Activated T-cell treated with anti-CD3 and anti-CD28 coated beads, Interleukin-2, amount 50 U/mL, for 48 hours (primary cell): ENCODE results near the gene MYO15B.

Experiments
- DNase-seq, 2 experiments: peaks; one replicate each; pipeline ENCODE4 v3.0.0-alpha.2; 2020

Gene MYO15B

DNA sequence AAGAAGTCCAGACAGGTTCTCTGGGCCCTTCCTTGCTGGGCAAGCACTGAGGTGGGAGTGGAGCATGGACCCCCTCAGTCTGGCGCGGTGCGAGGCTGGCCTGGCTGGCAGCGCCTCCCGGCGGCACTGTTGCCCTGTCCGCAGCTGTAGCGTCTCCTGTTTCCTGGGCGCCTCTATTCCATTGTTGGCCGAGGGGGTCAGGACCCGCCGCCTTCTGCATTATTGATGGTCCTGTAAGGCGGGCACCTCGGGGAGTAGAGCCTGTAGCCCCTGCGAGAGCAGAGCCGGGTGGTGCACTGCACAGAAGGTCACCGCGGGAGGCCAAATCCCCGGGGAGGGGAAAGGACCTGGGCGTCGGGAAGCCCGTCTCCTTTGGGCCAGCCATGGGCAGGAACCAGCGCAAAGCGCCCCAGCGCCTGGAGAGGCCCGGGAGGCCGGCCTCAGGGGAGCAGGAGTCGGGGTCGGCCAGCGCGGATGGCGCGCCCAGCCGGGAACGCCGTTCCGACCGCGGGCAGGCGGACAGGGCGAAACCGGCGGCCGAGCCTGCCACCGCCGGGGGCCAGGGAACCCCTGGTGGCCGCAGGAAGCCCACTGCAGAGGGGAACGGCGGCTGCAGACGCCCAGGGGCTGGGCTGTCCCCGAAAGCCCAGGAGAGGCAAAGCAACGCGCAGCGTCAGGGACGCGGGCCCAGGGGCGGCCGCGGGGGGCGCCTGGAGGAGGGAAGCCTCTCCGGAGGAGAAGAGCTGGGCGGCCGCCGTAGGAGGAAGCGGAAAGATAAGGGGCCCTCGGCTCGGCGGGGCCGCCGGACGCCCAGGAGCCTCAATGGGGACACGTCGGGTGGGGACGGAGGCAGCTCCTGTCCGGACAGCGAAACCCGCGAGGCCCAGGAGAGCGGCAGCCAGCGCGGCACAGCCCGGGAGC is at the start of gene MYO15B:
Gene MYO15B (plus strand): TSS at position 126 of the 921 bp plus-strand sequence. CDS start 258 bp downstream, at position 384.
- peak; percentile 73 to 78 for DNase-seq

DNA sequence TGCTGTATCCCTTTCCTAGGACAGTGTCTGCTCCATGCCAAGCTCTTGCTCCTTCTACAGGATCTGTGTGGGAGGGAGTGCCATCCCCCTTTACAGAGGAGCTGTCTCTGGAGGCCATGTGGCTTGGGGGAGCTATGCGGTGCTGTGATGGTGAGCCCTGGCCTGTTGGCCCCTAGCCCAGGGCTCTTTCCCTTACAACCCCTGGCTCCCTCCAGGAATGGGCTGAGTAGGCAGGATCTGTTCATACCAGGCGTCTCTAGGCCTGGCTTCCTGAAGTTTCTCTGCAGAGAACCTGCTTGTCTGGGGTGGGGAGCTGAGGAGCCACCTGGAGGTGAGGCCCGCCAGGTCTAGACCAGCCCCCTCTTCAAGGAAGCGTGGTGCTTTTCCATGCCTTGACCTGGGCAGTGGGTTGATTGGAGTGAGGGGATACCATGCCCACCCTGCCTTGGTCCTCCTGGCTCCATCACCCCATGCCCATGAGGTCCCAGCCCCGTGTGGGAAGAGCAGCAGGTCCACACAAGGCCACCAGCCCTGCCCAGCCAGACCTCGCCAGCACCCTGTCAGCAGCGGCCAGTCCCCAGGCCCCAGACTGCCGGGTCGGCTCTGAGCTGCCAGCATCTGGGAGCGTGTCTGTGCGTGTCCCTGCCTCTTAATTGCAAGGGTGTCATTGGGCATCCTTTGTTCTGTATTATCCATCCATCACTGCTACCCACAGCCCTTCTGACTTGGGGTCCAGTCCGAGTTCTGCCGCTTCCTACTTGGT is 47.5 kb upstream of the MYO15B start:
- no peak for DNase-seq

DNA sequence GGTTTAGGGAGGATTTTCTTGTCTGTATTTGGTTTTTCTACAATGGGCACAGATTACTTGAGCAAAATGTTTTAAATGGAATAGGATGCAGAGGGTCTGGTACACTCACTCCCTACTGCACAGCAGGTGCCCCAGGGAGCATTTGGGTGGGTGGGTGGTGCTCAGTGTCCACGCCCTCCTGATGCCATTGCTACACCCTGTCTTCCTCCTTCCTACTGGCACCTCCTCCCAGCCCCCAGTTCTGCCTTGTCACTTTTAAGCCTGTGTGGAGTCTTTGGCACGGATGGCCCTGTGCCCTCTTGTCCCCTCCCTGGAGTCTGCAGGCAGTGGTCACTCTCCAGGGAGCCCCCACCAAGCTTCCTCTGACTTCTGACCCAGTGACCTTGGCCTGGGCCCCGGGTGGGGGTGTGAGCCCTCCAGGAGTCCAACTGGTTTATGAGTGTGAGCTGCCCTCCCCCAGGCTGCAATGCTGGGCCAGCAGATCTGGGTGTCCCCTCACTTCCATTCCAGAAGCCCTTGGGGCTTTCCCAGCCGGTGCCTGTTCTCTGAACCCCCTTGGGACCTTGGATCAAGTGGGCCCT is 46.6 kb upstream of the MYO15B start:
- DNase-seq: no peak

DNA sequence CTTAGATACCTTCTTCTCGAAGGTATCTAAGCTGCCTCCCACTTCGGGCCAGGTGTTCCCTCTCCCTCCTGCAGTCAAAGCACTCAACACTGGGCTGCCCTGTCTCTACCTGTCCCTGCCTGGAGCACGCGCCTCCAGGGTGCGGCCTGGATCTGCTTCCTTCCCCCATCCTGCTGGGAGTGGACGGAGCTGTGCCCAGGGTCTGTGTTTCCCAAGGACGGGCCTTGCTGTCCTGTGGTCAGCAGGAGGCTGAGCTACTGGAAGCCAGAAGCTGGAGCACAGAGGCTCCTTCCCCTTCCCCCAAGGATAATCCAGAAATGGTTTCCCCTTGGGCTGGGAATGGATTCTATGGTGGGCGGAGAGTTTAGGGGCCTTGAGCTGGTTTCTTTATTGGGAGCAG is 45.4 kb upstream of the MYO15B start:
- no peak for DNase-seq

DNA sequence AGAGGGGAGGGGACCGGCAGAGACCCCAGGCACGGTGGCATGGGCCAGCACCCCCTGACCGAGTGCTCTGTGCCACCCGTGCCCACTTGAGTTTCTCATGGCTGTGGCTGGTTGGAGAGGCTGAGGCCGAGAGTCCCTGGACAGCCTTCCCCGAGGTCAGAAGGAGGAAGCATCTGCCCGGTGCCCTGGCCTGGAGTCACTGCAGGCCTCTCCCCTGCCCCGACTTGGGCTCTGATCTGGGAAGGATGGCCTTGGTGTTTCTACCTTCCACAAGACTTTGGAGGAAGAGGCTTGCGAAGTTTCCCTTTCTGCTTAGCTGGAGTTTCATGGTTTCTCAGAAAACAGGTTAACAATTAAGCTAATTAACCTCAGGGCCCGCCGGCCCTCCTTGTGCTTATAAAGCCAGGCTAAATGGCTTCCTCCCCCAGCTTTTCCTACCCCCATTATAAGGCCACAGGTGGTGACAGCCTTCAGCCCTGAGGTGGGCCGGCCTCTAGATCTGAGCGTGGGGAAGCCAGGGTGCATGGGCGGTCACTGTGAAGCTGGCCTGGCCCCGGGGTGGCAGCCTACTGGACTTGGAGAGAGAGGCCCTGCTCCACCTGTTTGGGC is 44.8 kb upstream of the MYO15B start:
- no peak for DNase-seq

DNA sequence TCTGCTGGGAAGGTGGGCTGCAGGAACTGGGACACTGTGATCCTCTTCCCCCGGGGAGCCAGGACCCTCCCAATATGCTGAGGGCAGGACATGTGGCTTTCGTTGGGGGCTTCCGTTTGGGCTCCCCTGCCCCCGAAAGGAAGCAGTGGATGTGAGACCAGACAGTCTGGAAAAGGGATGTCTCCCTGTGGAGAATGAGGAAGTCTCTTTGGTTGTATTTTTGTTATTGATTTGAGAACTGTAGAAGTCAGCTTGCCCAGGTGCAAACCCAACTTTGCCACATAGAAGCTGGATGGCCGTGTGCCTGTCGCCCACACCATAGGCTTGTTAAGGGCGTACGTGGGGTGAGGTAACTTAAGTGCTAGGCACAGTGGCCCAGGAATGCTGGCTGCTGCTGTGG is 43.4 kb upstream of the MYO15B start:
- no peak for DNase-seq

DNA sequence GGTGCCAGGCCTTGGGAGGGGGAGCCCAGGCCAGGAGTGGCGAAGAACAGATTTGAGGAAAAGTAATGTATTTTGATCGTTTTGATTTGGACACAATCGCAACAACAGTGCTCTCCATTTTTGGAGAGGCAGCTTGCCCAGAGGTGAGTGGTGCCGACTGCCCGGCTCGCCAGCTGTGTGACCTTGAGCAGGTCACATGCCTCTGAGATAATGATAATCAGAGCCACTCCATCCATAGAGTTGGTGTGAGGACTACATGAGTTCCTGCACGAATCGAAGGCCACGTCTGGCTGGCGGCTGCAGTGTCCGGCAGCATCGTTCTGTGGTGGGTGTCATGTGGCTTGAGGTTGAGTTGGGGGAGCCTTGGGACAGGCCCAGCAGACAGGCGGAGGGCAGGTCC is 41.4 kb upstream of the MYO15B start:
- no peak for DNase-seq

DNA sequence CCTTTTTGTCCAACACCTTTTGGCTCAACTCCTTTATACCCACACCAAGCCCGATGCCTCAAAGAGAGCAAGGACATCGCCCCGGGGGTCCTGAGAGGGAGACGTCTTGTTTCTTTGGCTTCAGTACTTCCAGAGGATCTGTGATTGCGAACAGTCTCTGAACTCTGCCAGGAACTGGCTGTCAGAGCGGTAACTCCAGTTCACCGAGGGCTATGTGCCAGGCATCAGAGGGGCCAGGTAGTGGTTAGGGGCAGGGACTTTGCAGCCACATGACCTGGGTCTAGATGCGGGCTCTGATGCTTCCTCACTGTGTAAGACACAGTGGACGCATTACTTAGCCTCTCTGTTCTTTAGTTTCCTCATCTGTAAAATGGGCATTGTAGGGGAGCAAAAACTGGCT is 40.5 kb upstream of the MYO15B start:
- DNase-seq: no peak

DNA sequence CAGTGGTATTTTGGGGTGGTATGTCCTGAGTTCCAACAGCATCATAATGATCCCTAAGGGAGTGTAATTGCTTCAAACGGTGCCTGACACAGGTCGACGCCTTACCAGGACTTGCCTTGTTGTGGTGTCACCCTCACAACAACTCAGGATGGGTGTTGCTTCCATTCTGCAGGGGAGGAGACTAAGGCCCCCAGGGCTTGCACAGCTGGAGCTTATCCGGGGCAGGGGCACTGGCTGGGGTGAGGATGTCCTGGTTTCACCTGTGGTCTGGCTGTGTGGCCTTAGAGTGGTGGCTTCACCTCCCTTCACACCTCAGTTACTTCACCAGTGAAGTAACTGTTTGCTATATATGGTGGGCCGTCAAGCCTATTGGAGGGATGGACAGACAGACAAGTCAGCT is 38.8 kb upstream of the MYO15B start:
- DNase-seq: no peak

DNA sequence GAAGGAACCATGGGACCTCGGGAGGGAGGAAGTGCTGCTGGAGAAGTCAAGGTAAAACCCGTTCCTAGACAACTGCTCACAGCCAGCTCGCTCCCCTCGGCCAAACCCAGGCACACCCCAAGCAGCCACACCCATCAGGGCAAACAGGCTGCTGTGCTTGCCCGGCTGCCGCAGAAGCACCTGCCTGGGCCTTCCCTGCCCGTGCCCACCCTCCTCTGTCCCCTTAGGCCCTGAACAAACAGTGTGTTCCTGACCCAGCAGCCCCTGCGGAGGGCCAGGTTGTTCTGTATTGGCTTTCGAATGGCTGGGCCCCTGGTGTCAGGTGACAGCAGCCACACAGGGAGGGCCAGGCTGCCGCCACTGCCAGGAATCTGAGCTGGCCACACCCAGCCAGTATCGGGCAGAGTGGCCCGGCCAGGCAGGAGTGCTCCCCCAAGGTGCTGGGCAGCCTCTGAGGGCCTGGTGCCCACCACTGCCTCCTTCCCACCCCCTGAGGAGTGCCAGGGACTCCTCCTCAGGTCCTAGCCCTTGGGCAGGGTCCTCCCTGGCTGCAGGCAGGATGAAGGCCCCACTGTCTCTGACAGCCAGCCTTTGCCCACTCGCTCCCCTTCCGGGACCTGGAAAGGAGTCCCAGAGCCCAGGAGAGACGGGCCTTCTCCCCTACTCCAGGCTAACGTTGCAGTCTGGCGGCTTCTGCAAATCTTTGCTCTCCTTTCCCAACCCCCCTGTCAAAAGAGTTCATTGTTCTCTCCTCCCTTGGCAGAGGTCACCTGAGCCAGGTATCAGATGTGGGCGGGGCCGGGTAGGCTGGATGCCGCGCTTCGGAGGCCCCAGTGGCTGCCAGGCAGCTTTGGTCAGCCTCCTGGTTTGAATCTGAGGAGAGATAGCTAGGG is 38.1 kb upstream of the MYO15B start:
- no peak for DNase-seq

DNA sequence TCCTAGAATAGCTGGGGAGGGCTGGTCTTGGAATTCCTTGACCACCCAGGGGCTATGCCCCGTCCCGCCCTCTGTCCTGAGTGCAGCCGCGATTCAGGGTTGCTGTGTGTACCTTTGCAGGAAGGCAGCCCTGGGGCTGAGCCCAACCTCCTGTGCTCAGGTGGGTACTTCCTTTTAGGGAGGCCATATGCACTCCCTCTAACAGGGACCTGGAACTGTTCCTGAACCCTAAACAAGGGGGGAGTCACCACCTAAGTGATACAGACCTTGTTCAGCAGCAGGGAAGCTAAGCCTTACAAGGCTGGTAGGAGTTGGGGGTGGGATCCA is 37.5 kb upstream of the MYO15B start:
- DNase-seq: no peak

DNA sequence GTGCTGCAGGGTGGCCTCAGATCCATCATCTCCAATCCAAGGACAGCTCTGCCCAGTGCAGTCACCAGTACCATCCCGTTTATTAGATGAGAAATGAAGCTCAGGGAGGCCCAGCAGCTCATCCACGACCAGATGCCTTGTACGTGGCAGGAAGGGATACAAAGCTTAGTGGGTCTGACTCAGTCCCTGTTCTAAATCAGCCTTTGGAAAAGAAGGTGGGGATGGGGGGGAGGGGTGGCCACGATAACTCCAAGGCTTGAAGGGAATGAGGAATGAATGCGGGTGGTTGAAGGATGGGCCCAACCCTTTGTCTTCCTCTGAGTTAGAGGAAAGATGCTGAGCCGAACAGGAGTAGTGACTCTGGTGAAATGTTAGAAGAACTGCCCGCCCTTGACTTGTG is 36.3 kb upstream of the MYO15B start:
- no peak for DNase-seq

DNA sequence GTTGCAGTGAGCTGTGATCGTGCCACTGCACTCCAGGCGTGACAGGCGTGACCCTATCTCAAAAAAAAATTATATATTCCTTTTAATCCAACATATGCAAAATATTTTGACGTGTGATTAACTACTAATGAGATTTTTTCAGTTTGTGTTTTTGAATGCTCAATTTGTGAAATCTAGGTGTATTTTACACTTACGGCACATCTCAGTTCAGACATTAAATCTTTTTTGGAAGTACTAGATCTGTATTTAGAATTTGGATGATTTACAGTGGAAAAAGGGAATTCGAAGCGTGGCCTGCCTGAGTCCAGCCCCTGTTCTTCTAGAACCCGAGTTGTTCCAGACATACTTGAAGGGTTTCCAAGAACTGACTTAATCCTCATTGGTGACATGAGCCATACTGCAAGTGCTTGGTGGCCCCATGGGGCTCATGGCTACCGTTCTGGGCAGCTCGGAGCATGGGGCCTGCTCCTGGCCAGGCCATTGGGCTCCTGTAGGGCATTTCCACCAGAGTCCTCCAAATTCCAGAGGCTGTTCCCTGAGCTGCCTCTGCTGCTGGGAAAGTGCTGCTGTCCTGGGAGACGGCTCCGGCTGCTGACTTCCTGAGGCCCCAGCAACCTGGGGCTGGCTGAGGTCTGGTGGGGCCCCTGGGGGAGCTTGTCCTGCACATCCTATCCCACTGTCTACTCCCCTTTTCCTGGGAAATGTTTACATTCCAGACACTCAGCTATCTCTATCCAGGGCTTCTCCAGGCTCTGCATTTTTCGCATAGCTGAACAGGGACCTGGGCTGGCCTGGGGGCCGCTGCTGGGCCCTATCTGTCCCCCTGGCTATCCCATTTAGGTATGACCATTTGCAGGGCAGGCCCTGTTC is 34.9 kb upstream of the MYO15B start:
- DNase-seq: no peak

DNA sequence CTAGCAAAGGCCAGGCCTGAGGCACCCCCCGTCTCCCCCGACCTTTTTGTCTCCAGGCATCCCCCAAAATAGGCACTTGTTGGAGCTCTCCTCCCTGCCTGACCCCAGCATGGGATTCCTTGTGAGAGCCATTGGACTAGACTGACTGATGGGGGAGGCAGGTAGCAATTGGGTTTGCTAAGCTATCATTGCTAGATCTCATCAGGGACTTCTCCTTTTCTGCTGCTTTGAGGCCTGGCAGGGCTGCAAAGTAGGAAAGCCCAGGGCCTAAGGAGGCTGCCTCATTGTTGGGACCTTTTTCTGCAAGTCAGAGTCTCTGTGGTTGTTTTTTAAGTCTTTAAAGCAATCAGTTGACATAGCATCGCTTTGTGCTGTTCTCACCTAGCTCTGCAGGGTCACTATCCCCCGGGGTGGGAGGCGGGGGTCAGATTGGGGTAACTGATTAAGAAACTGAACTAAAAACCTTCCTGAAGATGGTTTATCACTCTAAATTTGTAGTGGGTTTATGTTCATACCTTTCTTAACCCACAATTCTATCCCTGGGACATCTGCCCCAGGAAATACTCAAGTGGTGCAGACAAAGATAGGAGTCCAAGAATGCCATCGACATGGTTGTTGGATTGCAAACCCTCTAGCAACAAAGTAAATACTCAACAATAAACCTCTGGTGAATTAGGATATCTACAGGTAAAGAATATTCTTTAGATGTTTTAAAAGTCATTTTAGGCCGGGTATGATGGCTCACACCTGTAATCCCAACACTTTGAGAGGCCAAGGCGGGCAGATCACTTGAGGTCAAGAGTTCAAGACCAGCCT is 34.1 kb upstream of the MYO15B start:
- no peak for DNase-seq

DNA sequence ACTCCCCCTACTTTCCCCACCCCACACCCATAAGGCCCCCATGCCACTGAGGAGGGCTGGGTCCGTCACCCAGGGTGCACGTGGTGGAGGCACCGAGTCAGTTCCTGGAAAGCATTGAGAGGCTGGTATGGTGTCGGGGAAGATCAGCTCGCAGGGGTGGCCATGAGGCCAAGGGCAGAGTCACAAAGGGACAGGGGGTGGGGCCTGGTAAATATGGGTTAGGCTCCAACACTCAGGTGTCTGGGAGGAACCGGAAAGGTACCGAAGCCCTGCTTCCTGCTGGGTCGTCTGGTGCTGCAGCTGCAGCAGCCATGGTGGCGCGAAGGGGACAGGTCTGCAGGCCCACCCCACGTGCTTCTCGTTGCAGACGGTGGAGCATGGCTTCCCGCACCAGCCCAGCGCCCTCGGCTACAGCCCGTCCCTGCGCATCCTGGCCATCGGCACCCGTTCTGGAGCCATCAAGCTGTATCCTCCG is 31.9 kb upstream of the MYO15B start:
- no peak for DNase-seq

DNA sequence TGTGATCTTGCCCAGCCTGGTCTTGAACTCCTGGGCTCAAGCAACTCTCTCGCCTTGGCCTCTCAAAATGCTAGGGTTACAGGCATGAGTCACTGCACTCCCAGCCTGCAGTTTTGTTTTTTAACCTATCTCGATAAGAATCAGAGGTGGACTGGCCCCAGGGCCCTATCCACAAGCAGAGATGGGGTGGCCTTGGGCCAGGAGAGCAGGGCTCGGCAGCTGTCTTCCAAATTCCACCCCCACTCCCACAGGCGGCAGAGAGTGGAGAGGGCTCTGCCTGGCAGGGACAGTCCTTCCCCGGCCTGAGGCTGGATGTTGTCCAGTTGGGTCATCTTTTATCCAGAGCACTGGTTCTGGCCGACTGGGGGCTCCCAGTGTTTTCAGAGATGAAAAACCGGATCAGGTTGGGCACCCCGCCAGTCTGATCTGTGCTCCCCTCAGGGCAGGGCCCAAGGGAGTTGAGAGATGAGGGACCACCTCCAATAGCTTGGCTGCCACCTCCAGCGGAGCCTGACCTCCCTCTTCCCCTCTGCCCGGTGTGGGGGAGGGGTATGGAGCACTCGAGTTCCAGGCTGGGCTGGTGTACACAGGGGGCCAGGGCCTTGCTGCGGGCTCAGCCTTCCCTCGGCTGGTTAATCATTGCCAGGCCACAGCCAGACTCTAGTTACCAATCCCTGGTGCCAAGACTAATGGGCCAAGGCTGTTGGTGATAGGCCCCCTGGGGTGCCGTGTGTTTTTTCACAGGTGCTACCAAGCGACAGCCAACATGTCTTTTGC is 30.3 kb upstream of the MYO15B start:
- no peak for DNase-seq

DNA sequence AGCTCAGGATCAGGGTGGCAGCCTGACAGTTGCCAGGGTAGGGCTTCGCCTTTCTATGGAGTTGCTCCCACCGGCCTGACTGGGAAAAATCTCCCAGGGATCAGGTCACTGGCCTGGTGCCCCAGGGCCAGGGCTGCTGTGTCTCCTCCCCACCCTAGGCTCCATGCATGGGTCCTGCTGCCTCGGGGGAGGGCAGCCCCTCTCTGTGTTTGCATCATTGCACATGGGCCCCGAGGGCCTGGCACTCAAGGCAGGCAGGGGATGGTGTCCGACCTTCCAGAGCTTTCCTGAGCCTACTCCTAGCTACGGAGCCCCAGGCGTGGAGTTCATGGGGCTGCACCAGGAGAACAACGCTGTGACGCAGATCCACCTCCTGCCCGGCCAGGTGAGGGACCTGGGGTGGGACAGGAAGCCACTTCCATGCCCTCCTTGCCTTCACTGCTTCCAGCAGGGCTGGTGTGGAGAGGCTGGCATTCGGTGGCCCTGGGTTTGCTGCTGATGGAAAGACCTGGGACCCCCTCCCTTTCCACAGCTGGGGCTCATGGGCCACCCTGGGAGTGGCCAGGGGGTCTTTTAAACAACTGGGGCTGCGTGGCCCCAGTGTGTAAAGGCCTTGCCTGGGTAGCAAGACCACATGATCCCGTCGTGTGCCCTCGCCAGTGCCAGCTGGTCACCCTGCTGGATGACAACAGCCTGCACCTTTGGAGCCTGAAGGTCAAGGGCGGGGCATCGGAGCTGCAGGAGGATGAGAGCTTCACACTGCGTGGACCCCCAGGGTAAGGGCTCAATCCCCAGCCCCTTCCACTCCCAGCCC is 29.5 kb upstream of the MYO15B start:
- DNase-seq: no peak

DNA sequence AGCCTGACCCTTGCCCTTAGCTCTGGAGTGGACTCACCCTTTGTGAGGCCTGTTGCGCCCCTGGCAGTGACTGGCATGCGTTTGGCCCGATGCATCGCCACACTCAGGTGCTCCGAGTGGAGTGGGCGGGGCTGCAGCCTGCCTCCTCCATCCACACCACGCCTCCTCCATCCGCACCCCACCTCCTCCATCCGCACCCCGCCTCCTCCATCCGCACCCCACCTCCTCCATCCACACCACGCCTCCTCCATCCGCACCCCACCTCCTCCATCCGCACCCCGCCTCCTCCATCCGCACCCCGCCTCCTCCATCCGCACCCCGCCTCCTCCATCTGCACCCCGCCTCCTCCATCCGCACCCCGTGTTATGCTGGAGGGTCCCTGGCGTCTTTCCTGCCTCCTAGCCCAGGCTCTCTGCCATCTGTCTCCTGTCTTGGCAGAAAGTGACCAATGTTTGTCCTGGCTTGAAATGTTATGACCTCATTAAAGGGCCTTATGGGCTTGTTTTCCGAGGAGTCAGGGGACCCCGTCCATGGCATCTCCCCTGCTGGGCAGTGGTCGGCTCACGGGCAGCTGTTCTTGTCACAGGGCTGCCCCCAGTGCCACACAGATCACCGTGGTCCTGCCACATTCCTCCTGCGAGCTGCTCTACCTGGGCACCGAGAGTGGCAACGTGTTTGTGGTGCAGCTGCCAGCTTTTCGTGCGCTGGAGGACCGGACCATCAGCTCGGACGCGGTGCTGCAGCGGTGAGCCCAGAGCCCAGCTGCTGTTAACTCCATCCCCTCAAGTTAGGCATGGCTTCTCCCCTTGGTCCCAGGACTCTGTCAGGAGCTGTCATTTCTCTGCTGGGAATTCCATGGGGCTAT is 28.7 kb upstream of the MYO15B start:
- DNase-seq: no peak
